ENCODE results near the gene ARHGDIG.

DNA sequence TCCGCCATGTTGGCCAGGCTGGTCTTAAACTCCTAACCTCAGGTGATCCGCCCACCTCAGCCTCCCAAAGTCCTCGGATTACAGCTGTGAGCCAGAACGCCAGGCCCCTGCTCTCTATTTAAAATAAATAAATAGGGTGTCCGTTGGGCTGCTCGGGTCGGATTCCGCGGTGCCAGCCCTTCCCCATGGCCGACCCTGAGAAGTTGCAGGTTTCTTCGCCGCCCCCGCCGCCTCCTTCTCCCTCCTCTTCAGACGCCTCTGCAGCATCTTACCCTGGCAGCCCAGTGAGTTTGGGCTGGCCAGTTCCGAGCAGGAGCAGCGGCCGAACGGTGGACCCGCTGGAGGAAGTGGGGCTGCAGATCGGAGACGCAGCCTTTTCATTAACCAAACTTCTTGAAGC, 49.4 kb upstream of the ARHGDIG start:
- TF ChIP-seq GATA2 (IDR thresholded peaks at IDR 0.05; ENCODE audit: low read depth, low read length), result no peak
- TF ChIP-seq GATA3 (IDR thresholded peaks at IDR 0.05; ENCODE audit: low read depth, low read length), result no peak

Data from SH-SY5Y (cell line).